Upper lobe of left lung (tissue), 4 donors: ENCODE measurements around the gene STK31.

Experiments
- EP300 ChIP-seq, 4 donors: sonication (generic); formaldehyde crosslinking; IDR thresholded peaks; one replicate each; pipeline ENCODE4 v1.5.1; 2017; ENCODE audit warnings: antibody characterized with exemption in 4 of 4, control low read depth in 2 of 4
- POLR2A ChIP-seq, 4 donors: fragments of 450-650 bp; IDR thresholded peaks; one replicate each; pipeline ENCODE4 v1.5.1; 2016 to 2017; ENCODE audit warnings: antibody characterized with exemption in 4 of 4, mild to moderate bottlenecking in 2 of 4
- POLR2AphosphoS5 ChIP-seq, 2 donors: sonication (generic); formaldehyde crosslinking; IDR thresholded peaks; one replicate each; pipeline ENCODE4 v1.5.1; 2017; ENCODE audit warnings: antibody characterized with exemption in 2 of 2
- TF ChIP-seq, protein P1 (sequence below), 6 experiments: fragments of 450-650 bp in 4 of 6; fragments of 200-600 bp in 2 of 6; sonication (generic) in 2 of 6; IDR thresholded peaks; one replicate each; pipeline ENCODE4 v1.5.1; 2016 to 2019; ENCODE audit warnings: antibody characterized with exemption in 6 of 6

DNA sequence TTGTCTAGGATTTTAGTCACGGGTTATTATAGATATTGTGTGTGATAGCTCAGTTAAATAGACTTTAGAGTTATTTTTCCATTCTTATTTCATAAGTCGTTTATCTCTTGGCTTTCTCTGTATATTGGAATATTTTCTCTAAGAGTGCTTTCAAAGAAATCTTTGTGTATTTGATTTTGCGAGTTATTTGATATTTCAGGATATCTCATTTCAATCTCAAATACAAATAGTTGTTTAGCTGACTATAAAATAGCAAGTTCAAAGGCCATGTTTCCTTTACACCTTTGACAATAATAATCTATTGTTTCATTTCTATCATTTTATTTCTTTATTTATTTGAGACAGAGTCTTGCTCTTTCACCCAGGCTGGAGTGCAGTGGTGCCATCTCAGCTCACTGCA is 55.9 kb downstream of the STK31 start:
- TF ChIP-seq, protein P1, sequence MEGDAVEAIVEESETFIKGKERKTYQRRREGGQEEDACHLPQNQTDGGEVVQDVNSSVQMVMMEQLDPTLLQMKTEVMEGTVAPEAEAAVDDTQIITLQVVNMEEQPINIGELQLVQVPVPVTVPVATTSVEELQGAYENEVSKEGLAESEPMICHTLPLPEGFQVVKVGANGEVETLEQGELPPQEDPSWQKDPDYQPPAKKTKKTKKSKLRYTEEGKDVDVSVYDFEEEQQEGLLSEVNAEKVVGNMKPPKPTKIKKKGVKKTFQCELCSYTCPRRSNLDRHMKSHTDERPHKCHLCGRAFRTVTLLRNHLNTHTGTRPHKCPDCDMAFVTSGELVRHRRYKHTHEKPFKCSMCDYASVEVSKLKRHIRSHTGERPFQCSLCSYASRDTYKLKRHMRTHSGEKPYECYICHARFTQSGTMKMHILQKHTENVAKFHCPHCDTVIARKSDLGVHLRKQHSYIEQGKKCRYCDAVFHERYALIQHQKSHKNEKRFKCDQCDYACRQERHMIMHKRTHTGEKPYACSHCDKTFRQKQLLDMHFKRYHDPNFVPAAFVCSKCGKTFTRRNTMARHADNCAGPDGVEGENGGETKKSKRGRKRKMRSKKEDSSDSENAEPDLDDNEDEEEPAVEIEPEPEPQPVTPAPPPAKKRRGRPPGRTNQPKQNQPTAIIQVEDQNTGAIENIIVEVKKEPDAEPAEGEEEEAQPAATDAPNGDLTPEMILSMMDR (IDR thresholded peaks at IDR 0.05), result no peak
- TF ChIP-seq POLR2A (IDR thresholded peaks at IDR 0.05) (no peak), POLR2AphosphoS5 (IDR thresholded peaks at IDR 0.05) (no peak), EP300 (IDR thresholded peaks at IDR 0.05) (no peak)
